CD4-positive, alpha-beta T cell (primary cell): ENCODE measurements around the gene CDK16. TPM values are rescaled to one million over a fixed set of nuclear protein-coding genes. Genes with fewer than 3 reads are reported as not detected.

Source experiments
- ATAC-seq: fragments of 200-7000 bp; cut with Tn5 transposase; one replicate; pipeline ENCODE4 v1.10.0; 2022; ENCODE audit warnings: mild to moderate bottlenecking; ENCODE audit not compliant: poor library complexity
- CTCF ChIA-PET: fragments of 350-600 bp; sonication (Branson Sonifier 250); formaldehyde crosslinking; loops from one replicate; lab custom pipeline; 2021; ENCODE audit warnings: antibody characterized with exemption, inconsistent platforms; lab: Charles Lee
- POLR2A ChIA-PET: fragments of 350-600 bp; sonication (Branson Sonifier 250); formaldehyde crosslinking; loops from one replicate; lab custom pipeline; 2021; ENCODE audit warnings: antibody characterized with exemption, inconsistent platforms; lab: Charles Lee
- DNase-seq, 14 experiments: peaks; one replicate each; pipeline ENCODE4 v3.0.0-alpha.2; 2013 to 2020; ENCODE audit warnings: mixed read lengths in 2 of 14
- H3K27ac ChIP-seq, 2 donors: one replicate each; pipeline versions ENCODE4 v1.5.1 to v1.7.0; 2013; ENCODE audit warnings: low read length in 2 of 2, low read depth in 1 of 2, mild to moderate bottlenecking in 1 of 2
- H3K27me3 ChIP-seq, 2 experiments: 1 replicate in 1 of 2; 2 replicates in 1 of 2; pipeline versions ENCODE4 v1.6.1 to v1.7.0; 2013; ENCODE audit warnings: low read length in 2 of 2, control low read depth in 1 of 2, mild to moderate bottlenecking in 1 of 2, moderate library complexity in 1 of 2; ENCODE audit not compliant: insufficient read depth in 2 of 2, control insufficient read depth in 1 of 2
- H3K36me3 ChIP-seq: one replicate; pipeline ENCODE4 v1.6.1; 2013; ENCODE audit warnings: low read length, control low read depth; ENCODE audit not compliant: insufficient read depth
- H3K4me1 ChIP-seq: one replicate; pipeline ENCODE4 v1.6.1; 2013; ENCODE audit warnings: low read length, control low read depth; ENCODE audit not compliant: insufficient read depth
- H3K4me3 ChIP-seq: one replicate; pipeline ENCODE4 v1.5.1; 2013; ENCODE audit warnings: mild to moderate bottlenecking, low read length, moderate library complexity
- H3K9me3 ChIP-seq, 2 experiments: 1 replicate in 1 of 2; 2 replicates in 1 of 2; pipeline versions ENCODE4 v1.6.1 to v1.7.0; 2013; ENCODE audit warnings: low read length in 2 of 2, mild to moderate bottlenecking in 2 of 2, control low read depth in 1 of 2, moderate library complexity in 1 of 2; ENCODE audit not compliant: control insufficient read depth in 1 of 2, insufficient read depth in 1 of 2
- H3K27ac Mint-ChIP-seq: one replicate; pipeline ENCODE4 v1.8.0; 2020; ENCODE audit warnings: mixed read lengths
- H3K27me3 Mint-ChIP-seq: one replicate; pipeline ENCODE4 v1.8.0; 2021; ENCODE audit warnings: mixed read lengths
- H3K36me3 Mint-ChIP-seq: one replicate; pipeline ENCODE4 v1.8.0; 2021; ENCODE audit warnings: low read depth, mixed read lengths
- H3K4me1 Mint-ChIP-seq: one replicate; pipeline ENCODE4 v1.8.0; 2021; ENCODE audit warnings: low read depth, mixed read lengths
- H3K4me3 Mint-ChIP-seq: one replicate; pipeline ENCODE4 v1.8.0; 2020; ENCODE audit warnings: mild to moderate bottlenecking, mixed read lengths
- H3K9me3 Mint-ChIP-seq: one replicate; pipeline ENCODE4 v1.8.0; 2020; ENCODE audit warnings: mixed read lengths
- CTCF ChIP-seq: fragments of 200-600 bp; IDR thresholded peaks from one replicate; pipeline ENCODE4 v1.8.0; 2022; ENCODE audit warnings: antibody characterized with exemption, mild to moderate bottlenecking
- intact Hi-C, 2 experiments: fragments of 100-400 bp; cut with DNase I in 1 of 2; cut with micrococcal nuclease in 1 of 2; formaldehyde crosslinking; loops; one replicate each; pipeline versions ENCODE4 v1.15.1 to v1.9.0; 2023 to 2025; cut with DNase I, micrococcal nuclease
- total RNA-seq, 174 experiments: library from RNA in 2 of 174; stranded (reverse) in 2 of 174; gene quantifications; one replicate each; pipeline ENCODE4 v1.2.3 and lab custom pipeline; 2021 to 2026

The CDK16 gene
- total RNA-seq, 2 experiments from 2014 or later = 182 to 190 TPM

- H3K9me3 ChIP-seq = no peaks in the 10 kb centered on the region
- Mint-ChIP-seq H3K27me3 (no peaks in the 10 kb centered on the region), H3K9me3 (no peaks in the 10 kb centered on the region), H3K4me3 (no peak overlapping the region), H3K27ac (no peak overlapping the region), H3K4me1 (no peaks in the 10 kb centered on the region), H3K36me3 (no peaks in the 10 kb centered on the region)
- H3K27me3 ChIP-seq = no peaks in the 10 kb centered on the region
- ATAC-seq (no peak), DNase-seq (no peak)
- TF ChIP-seq CTCF = no peak
- CTCF ChIA-PET = no interaction called here
- POLR2A ChIA-PET = no interaction called here
- intact Hi-C loops = no loop called here
- H3K27ac ChIP-seq = no peak overlapping the region
- no peaks in the 10 kb centered on the region for H3K4me1 ChIP-seq
- no peak overlapping the region for H3K4me3 ChIP-seq
- H3K36me3 ChIP-seq = no peaks in the 10 kb centered on the region
Measured at GRCh38 chrX:47273011-47273730, 54.7 kb downstream of the CDK16 start.

GRCh38 chrX:47278691-47279090 is 60.2 kb downstream of the CDK16 start:
- H3K4me3 Mint-ChIP-seq = no peak overlapping the region
- no peaks in the 10 kb centered on the region for H3K4me1 Mint-ChIP-seq
- Histone ChIP-seq H3K4me3 (no peak overlapping the region), H3K27me3 (no peaks in the 10 kb centered on the region), H3K36me3 (no peaks in the 10 kb centered on the region), H3K9me3 (no peaks in the 10 kb centered on the region), H3K4me1 (no peaks in the 10 kb centered on the region), H3K27ac (no peak overlapping the region)
- intact Hi-C loops = no loop called here
- no peaks in the 10 kb centered on the region for H3K27me3 Mint-ChIP-seq
- H3K36me3 Mint-ChIP-seq = no peaks in the 10 kb centered on the region
- CTCF ChIA-PET = no interaction called here
- DNase-seq = no peak
- no peak for ATAC-seq
- H3K9me3 Mint-ChIP-seq = no peaks in the 10 kb centered on the region
- no peak for TF ChIP-seq CTCF
- H3K27ac Mint-ChIP-seq = no peak overlapping the region
- POLR2A ChIA-PET = no interaction called here

Other genes starting within 250 kb of the CDK16 start
- gene RGN, start 140.2 kb upstream of the CDK16 start, total RNA-seq = not detected
- 10 to 100 TPM; 50.1 to 53.2 TPM for gene NDUFB11, start 74.0 kb upstream of the CDK16 start, total RNA-seq
- gene RBM10, start 73.5 kb upstream of the CDK16 start, total RNA-seq = 10 to 100 TPM; 27.3 to 29.4 TPM
- 10 to 100 TPM; 70.0 to 72.1 TPM for gene UBA1, start 24.9 kb upstream of the CDK16 start, total RNA-seq
- gene USP11, start 14.3 kb downstream of the CDK16 start, total RNA-seq = 10 to 100 TPM; 62.6 to 66.2 TPM
- under 1 TPM; 0.47 to 0.50 TPM for gene ZNF157, start 151.9 kb downstream of the CDK16 start, total RNA-seq